ENCODE data around the gene NOD1. TPM values are rescaled to one million over a fixed set of nuclear protein-coding genes. Genes with fewer than 3 reads are reported as not detected.
"Not testable (repeated sequence)": the region's sequence is repeated elsewhere in the genome, so short reads cannot be mapped to it uniquely, and the experiment has no call there.

Gene NOD1
- total and polyA plus RNA-seq, 2 donors (not counting 1 experiment from before 2014, with no cell fraction given), result 20.6 to 28.8 TPM

- peaks cover 6% of the 10 kb centered on the region for H3K4me1 Mint-ChIP-seq
- CTCF ChIA-PET, result interaction anchor here (2.4 kb wide), 1 partner anchor 114 kb away, joined by 6 read pairs; no protein-coding TSS in a partner anchor
- no peaks in the 10 kb centered on the region for H3K9me3 ChIP-seq (ENCODE audit: control extremely low read depth in 1 of 3, control insufficient read depth in 2 of 3, insufficient read depth in 1 of 3, low read length in 2 of 3)
- no peaks in the 10 kb centered on the region for H3K27me3 ChIP-seq (replicated peaks in 1 of 4; ENCODE audit: control extremely low read depth in 1 of 4, control insufficient read depth in 3 of 4, insufficient read depth in 4 of 4, low read length in 3 of 4)
- POLR2A ChIA-PET, result no interaction called here
- H3K9ac ChIP-seq (ENCODE audit: low read length), result no peak overlapping the region
- no peaks in the 10 kb centered on the region for H3K9me3 Mint-ChIP-seq (ENCODE audit: insufficient read depth)
- WGBS (ENCODE audit: insufficient coverage), result 44% methylated on average over 3 of the region's 3 CpGs
- no peak overlapping the region for H2AFZ ChIP-seq (ENCODE audit: insufficient read depth, low read depth, low read length, poor library complexity, severe bottlenecking)
- no peak overlapping the region for H3K4me3 Mint-ChIP-seq
- H3K27me3 Mint-ChIP-seq, result no peaks in the 10 kb centered on the region
- no peak for DNase-seq
- no peak overlapping the region for H3K4me2 ChIP-seq (replicated peaks; ENCODE audit: low read depth, low read length, poor library complexity, severe bottlenecking)
- no peak overlapping the region for H3K27ac Mint-ChIP-seq
- peaks cover 0 to 5% of the 10 kb centered on the region in 2 donors for H3K4me1 ChIP-seq (ENCODE audit: control insufficient read depth in 2 of 2, insufficient read depth in 2 of 2, low read length in 2 of 2)
- TF ChIP-seq CTCF (IDR thresholded peaks at IDR 0.05), result no peak
- no peak for TF ChIP-seq EZH2 (IDR thresholded peaks at IDR 0.05; ENCODE audit: borderline replicate concordance, insufficient read depth, low read depth, low read length, poor library complexity, severe bottlenecking)
- H3K27ac ChIP-seq (ENCODE audit: low read length in 2 of 2), result no peak overlapping the region
- no peaks in the 10 kb centered on the region for H3K36me3 ChIP-seq (replicated peaks in 1 of 2; ENCODE audit: control extremely low read depth in 1 of 2, control insufficient read depth in 1 of 2, extremely low read depth in 1 of 2, insufficient read depth in 2 of 2, low read length in 1 of 2)
- no peak for ATAC-seq (ENCODE audit: low read depth)
- no peaks in the 10 kb centered on the region for H4K20me1 ChIP-seq (ENCODE audit: control insufficient read depth, insufficient read depth, low read length, poor library complexity, severe bottlenecking)
- H3K79me2 ChIP-seq (ENCODE audit: control insufficient read depth, insufficient read depth, low read length), result no peaks in the 10 kb centered on the region
- intact Hi-C loops (cut with micrococcal nuclease), result no loop called here
- H3K4me3 ChIP-seq (ENCODE audit: control extremely low read depth in 1 of 5, extremely low read depth in 1 of 5, insufficient read depth in 1 of 5, low read depth in 2 of 5, low read length in 4 of 5), result no peak overlapping the region
These were observed 88.8 kb downstream of the NOD1 start for GRCh38 chr7:30389791-30390190.

DNA sequence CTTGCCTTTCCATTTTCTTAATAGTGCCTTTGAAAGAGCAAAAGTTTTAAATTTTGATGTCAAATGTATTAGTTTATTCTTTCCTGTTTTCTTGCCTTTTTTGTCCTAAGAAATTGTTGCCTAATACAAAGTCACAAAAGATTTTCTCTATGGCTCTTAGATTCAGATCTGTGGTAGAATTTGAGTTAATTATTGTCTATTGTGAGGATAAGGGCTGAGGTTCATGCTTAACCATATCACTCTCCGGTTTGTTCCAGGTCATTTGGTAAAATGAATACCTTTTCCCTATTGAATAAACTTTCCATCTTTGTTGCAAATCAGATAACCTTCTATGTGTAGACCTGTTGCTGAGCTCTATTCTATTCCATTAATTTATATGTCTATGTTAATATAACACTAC is 96.0 kb downstream of the NOD1 start:
- H3K36me3 ChIP-seq (replicated peaks in 1 of 2; ENCODE audit: control extremely low read depth in 1 of 2, control insufficient read depth in 1 of 2, extremely low read depth in 1 of 2, insufficient read depth in 2 of 2, low read length in 1 of 2), result no peaks in the 10 kb centered on the region
- H3K4me2 ChIP-seq (replicated peaks; ENCODE audit: low read depth, low read length, poor library complexity, severe bottlenecking), result no peak overlapping the region
- ATAC-seq (ENCODE audit: low read depth) (no peak), DNase-seq (no peak)
- TF ChIP-seq CTCF (IDR thresholded peaks at IDR 0.05) (no peak), EZH2 (IDR thresholded peaks at IDR 0.05; ENCODE audit: borderline replicate concordance, insufficient read depth, low read depth, low read length, poor library complexity, severe bottlenecking) (no peak)
- H3K27me3 ChIP-seq (replicated peaks in 1 of 4; ENCODE audit: control extremely low read depth in 1 of 4, control insufficient read depth in 3 of 4, insufficient read depth in 4 of 4, low read length in 3 of 4), result no peaks in the 10 kb centered on the region
- Mint-ChIP-seq H3K4me1 (no peaks in the 10 kb centered on the region), H3K27ac (no peak overlapping the region), H3K27me3 (no peaks in the 10 kb centered on the region), H3K4me3 (no peak overlapping the region), H3K9me3 (ENCODE audit: insufficient read depth) (peaks cover 3% of the 10 kb centered on the region)
- ChIA-PET CTCF (no interaction called here), POLR2A (no interaction called here)
- no peaks in the 10 kb centered on the region for H3K4me1 ChIP-seq (ENCODE audit: control insufficient read depth in 2 of 2, insufficient read depth in 2 of 2, low read length in 2 of 2)
- no CpG with 5 or more reads among the region's 1 CpG for WGBS (ENCODE audit: insufficient coverage)
- H3K4me3 ChIP-seq (ENCODE audit: control extremely low read depth in 1 of 5, extremely low read depth in 1 of 5, insufficient read depth in 1 of 5, low read depth in 2 of 5, low read length in 4 of 5), result no peak overlapping the region
- peaks cover 0 to 2% (median 0%) of the 10 kb centered on the region in 3 donors for H3K9me3 ChIP-seq (ENCODE audit: control extremely low read depth in 1 of 3, control insufficient read depth in 2 of 3, insufficient read depth in 1 of 3, low read length in 2 of 3)
- no peak overlapping the region for H3K9ac ChIP-seq (ENCODE audit: low read length)
- intact Hi-C loops (cut with micrococcal nuclease), result no loop called here
- H2AFZ ChIP-seq (ENCODE audit: insufficient read depth, low read depth, low read length, poor library complexity, severe bottlenecking), result no peak overlapping the region
- no peak overlapping the region for H3K27ac ChIP-seq (ENCODE audit: low read length in 2 of 2)
- no peaks in the 10 kb centered on the region for H4K20me1 ChIP-seq (ENCODE audit: control insufficient read depth, insufficient read depth, low read length, poor library complexity, severe bottlenecking)
- H3K79me2 ChIP-seq (ENCODE audit: control insufficient read depth, insufficient read depth, low read length), result no peaks in the 10 kb centered on the region

DNA sequence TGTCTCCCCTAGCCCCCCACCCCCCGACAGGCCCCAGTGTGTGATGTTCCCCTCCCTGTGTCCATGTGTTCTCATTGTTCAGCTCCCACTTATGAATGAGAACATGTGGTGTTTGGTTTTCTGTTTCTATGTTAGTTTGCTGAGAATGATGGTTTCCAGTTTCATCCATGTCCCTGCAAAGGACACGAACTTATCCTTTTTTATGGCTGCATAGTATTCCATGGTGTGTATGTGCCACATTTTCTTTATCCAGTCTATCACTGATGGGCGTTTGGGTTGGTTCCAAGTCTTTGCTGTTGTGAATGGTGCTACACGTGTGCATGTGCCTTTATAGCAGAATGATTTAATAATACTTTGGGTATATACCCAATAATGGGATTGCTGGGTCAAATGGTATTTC is 97.8 kb downstream of the NOD1 start:
- no CpG with 5 or more reads among the region's 4 CpGs for WGBS (ENCODE audit: insufficient coverage)
- H3K27me3 Mint-ChIP-seq; H3K9me3 Mint-ChIP-seq (ENCODE audit: insufficient read depth); H3K9me3 ChIP-seq (ENCODE audit: control extremely low read depth in 1 of 3, control insufficient read depth in 2 of 3, insufficient read depth in 1 of 3, low read length in 2 of 3); H3K36me3 ChIP-seq (replicated peaks in 1 of 2; ENCODE audit: control extremely low read depth in 1 of 2, control insufficient read depth in 1 of 2, extremely low read depth in 1 of 2, insufficient read depth in 2 of 2, low read length in 1 of 2); H3K79me2 ChIP-seq (ENCODE audit: control insufficient read depth, insufficient read depth, low read length); POLR2A ChIA-PET; H3K4me1 ChIP-seq (ENCODE audit: control insufficient read depth in 2 of 2, insufficient read depth in 2 of 2, low read length in 2 of 2); H3K4me3 Mint-ChIP-seq; H3K27ac Mint-ChIP-seq; ATAC-seq (ENCODE audit: low read depth); CTCF ChIA-PET; H2AFZ ChIP-seq (ENCODE audit: insufficient read depth, low read depth, low read length, poor library complexity, severe bottlenecking); H3K4me3 ChIP-seq (ENCODE audit: control extremely low read depth in 1 of 5, extremely low read depth in 1 of 5, insufficient read depth in 1 of 5, low read depth in 2 of 5, low read length in 4 of 5); H3K27me3 ChIP-seq (replicated peaks in 1 of 4; ENCODE audit: control extremely low read depth in 1 of 4, control insufficient read depth in 3 of 4, insufficient read depth in 4 of 4, low read length in 3 of 4); intact Hi-C loops (cut with micrococcal nuclease); H4K20me1 ChIP-seq (ENCODE audit: control insufficient read depth, insufficient read depth, low read length, poor library complexity, severe bottlenecking); H3K27ac ChIP-seq (ENCODE audit: low read length in 2 of 2); DNase-seq; H3K9ac ChIP-seq (ENCODE audit: low read length); H3K4me2 ChIP-seq (replicated peaks; ENCODE audit: low read depth, low read length, poor library complexity, severe bottlenecking); H3K4me1 Mint-ChIP-seq: not testable (repeated sequence)
